Measurements from ENCODE around the gene HTATSF1.

Gene HTATSF1

GRCh38 chrX:136497556-136498052 is at the start of gene HTATSF1:
TSS of gene HTATSF1 (plus strand) at chrX:136497592. CDS start at chrX:136497685, 93 bp downstream.
- DNase-seq: no peak

DNA sequence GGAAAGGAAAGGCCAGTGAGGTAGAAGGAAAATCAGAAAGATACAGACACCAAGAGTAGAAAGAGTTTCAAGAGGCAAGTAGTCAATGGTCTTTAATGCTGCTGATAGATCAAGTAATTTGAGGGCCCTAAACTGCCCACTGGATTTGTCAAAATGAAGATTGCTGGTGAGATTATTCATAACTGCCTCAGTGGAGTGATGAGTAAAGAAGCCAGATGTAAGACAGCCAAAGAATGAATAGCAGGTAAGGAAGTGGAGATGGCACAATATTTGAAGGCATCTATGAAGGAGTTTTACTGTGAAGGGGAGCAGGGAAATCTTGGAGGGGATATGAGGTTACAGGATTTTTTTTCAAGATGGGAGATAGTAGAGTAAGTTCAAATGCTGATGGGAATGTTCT is 49.4 kb upstream of the HTATSF1 start:
- DNase-seq: no peak

- DNase-seq: no peak
These were observed 47.2 kb upstream of the HTATSF1 start for GRCh38 chrX:136450050-136450830.

DNA sequence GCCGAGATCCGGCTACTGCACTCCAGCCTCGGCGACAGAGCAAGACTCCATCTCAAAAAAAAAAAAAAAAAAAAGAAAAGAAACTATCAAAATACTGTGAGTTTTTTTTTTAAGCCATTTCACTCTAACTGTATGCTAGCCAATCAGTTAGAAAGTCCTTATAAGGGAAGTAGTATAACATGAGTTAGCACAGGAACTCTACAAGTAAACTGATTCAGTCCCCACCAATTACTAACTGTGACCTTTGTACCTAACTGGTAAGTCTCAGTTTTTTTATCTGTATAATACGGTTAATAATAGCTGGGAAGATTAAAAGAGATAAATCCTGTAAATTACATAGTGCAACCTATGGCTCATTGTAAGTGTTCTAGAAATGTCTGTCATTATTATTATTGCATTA is 44.8 kb upstream of the HTATSF1 start:
- DNase-seq: no peak

GRCh38 chrX:136453114-136453513 is 44.3 kb upstream of the HTATSF1 start:
- no peak for DNase-seq

- no peak for DNase-seq
These were observed 43.6 kb upstream of the HTATSF1 start for GRCh38 chrX:136453771-136454170.

- no peak for DNase-seq
These were observed 41.3 kb upstream of the HTATSF1 start for GRCh38 chrX:136456133-136456532.

GRCh38 chrX:136457303-136457917 is 40.0 kb upstream of the HTATSF1 start:
- no peak for DNase-seq

GRCh38 chrX:136464589-136464988 is 32.8 kb upstream of the HTATSF1 start:
- no peak for DNase-seq

DNA sequence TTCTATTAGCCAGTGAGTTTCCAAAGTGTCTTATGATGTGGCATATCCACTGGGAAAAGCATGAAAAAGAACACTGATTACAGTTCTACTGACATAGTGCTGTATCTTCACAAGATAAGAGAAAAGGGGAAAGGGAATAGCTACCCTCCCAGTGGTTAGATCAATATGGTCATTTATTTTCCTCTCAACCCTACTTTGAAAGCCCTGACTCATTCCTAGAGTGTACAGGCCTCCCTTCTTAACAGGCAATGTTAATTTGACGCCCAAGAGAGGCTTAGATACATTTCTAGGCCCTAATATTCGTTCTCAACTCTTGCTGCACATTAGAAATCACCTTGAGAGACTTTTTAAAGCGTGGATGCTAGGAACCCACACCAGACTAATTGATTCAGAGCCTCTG is 30.1 kb upstream of the HTATSF1 start:
- no peak for DNase-seq

GRCh38 chrX:136468391-136469103 is 28.8 kb upstream of the HTATSF1 start:
- DNase-seq: no peak

- DNase-seq: no peak
These were observed 23.7 kb upstream of the HTATSF1 start for GRCh38 chrX:136473663-136474062.

GRCh38 chrX:136475236-136475635 is 22.2 kb upstream of the HTATSF1 start:
- no peak for DNase-seq

- DNase-seq: no peak
These were observed 20.9 kb upstream of the HTATSF1 start for GRCh38 chrX:136476501-136476900.

DNA sequence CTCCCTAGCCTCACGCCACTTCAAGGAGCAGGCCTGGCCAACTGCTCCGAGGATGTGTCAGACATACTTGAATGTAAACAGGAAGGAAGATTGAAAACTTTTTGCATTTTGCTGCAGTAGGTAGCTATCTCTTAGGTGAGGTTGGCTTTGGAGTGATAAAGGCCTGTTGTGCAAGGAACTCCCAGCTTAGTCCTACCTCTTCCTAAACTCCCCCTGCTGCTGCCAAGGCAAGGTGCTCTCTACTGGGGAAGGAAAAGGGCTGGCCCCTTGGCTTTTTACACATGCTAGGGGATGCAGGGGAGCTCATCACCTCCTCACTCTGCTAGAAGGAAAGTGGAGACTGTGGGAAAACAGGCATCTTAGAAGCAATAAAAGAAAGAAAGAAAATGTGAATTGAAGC is 20.4 kb upstream of the HTATSF1 start:
- DNase-seq: no peak

DNA sequence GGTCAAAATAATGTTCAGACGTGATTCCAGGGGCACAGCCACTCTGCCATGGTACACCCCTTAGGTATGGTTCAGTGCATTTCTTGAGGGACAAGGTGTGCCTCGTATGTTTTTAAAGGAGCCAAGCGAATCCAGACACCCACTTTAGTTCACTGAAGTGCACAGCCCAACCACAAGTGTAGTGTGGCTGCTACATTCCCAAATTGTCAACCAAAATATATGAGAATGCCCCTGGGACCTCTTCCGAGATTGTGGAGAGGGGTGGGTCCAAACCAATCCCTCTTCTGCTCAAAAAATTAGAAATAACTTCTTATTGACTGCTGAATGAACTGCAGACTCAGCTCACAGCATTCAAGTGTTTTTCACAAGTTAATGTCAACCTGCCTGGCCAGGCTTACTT is 17.0 kb upstream of the HTATSF1 start:
- DNase-seq: no peak

GRCh38 chrX:136487647-136488046 is 9.7 kb upstream of the HTATSF1 start, which contains the start of gene BRS3:
TSS of gene BRS3 (plus strand) at chrX:136487947. CDS start at chrX:136488115, 168 bp downstream.
- no peak for DNase-seq

- no peak for DNase-seq
These were observed 8.7 kb upstream of the HTATSF1 start for GRCh38 chrX:136488706-136489105.

DNA sequence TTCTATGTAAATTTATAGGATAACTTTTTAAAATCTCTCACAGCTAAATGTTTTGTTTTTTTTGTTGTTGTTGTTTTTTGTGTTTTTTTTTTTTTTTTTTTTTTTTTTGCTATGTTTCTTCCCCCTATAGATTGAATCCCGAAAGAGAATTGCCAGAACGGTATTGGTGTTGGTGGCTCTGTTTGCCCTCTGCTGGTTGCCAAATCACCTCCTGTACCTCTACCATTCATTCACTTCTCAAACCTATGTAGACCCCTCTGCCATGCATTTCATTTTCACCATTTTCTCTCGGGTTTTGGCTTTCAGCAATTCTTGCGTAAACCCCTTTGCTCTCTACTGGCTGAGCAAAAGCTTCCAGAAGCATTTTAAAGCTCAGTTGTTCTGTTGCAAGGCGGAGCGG is 5.6 kb upstream of the HTATSF1 start:
- no peak for DNase-seq

DNA sequence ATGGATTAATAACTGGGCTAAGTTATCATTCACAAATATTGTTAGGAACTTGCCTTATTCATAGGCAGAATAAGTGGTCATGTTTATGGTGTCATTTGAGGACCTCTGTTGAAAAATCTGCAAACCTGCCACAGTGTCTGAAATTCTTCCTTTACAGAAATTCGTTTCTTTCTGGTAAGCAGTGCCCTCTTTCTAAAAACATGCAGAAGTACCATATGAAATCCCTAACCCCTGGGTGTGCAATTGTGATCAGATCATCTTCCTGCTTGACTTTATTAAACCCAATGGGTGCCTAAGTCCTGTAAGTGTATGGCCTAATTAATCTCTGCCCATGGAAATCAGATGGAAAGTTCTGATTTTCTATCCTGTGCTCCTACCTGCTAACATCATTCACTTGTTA is 4.4 kb upstream of the HTATSF1 start:
- DNase-seq: no peak

DNA sequence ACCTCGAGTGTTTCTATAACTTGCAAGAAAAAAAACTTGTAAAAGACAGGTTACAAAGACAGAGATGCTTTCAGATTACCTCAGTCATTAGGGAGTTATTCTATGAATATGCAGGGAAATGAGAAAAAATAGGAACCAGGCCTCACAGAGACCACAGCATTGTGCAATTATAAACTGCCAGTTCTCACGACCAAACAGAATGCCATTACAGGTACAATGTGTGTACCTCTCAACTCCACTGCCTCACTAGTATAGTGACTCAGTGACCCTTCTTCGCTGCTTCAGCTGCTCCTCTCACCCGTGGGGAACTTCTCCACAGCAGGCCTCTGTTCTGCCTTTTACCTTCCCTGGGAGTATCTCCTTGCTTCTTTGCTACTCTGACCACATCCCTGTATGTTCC is 2.3 kb upstream of the HTATSF1 start:
- no peak for DNase-seq

DNA sequence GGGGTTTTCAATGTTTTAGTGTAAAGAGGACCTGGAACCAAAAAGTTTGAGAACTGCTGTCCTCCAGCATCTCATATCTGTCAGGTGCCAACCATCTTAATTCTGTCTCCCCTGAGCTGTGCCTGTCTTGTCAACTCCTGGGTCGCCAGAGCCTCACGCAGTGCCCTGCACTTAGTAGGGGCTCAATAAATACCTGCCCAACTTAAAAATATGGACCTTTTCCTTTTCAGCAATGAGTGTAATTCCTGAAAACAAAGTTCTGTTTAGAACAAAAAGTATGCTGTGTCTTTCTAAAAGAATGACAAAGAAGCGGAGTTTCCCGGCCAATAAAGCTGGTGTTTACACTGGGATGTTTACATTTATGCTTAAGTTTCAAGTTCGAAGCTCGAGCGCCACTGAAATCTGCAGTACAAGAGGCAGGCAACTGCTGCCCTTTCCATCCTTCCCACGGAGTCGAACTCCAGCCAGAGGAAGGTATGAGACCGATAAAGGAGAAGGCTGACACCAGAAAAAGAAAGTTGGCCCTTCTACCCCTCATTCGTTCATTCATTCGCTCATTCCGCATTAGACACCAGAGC is 1.1 kb upstream of the HTATSF1 start:
- no peak for DNase-seq

All from activated CD4-positive, alpha-beta T cell treated with anti-CD3 and anti-CD28 coated beads, Interleukin-2, amount 50 U/mL, for 4 hours (primary cell).